ENCODE results near the gene LAMB4.

The LAMB4 gene

GRCh38 chr7:108004220-108005142, 125.7 kb downstream of the LAMB4 start:
- Histone ChIP-seq H2AFZ (ENCODE audit: low read length) (no peak overlapping the region), H3F3A (ENCODE audit: insufficient read depth, low read length) (no peaks in the 10 kb centered on the region), H3K9me3 (replicated peaks; ENCODE audit: insufficient read depth, low read length) (no peaks in the 10 kb centered on the region), H3K27ac (ENCODE audit: low read length) (no peak overlapping the region), H3K36me3 (replicated peaks; ENCODE audit: insufficient read depth, low read length) (no peaks in the 10 kb centered on the region), H4K20me1 (ENCODE audit: insufficient read depth, low read length) (no peaks in the 10 kb centered on the region), H3K4me3 (ENCODE audit: low read length) (no peak overlapping the region), H3K9me2 (replicated peaks; ENCODE audit: insufficient read depth, low read length) (no peaks in the 10 kb centered on the region), H3K4me2 (ENCODE audit: low read depth, low read length) (no peak overlapping the region), H3K4me1 (ENCODE audit: low read length) (no peaks in the 10 kb centered on the region), H3K9ac (ENCODE audit: low read length) (no peak overlapping the region), H3K27me3 (replicated peaks; ENCODE audit: insufficient read depth, low read length) (0 out of 2 replicates have a peak, but pooled peaks cover 3% of the 10 kb centered on the region), H3K79me2 (ENCODE audit: low read length) (no peaks in the 10 kb centered on the region)
- TF ChIP-seq CTCF (IDR thresholded peaks at IDR 0.05; ENCODE audit: low read length) = no peak
- TF ChIP-seq EZH2phosphoT487 (IDR thresholded peaks at IDR 0.05; ENCODE audit: low read length) = no peak
- no peak for TF ChIP-seq EZH2 (optimal IDR thresholded peaks at IDR 0.05; ENCODE audit: low read depth, low read length)
- no peak for DNase-seq

GRCh38 chr7:108003599-108003935, 126.6 kb downstream of the LAMB4 start:
- H3K9ac ChIP-seq (ENCODE audit: low read length) = no peak overlapping the region
- H3K4me1 ChIP-seq (ENCODE audit: low read length) = no peaks in the 10 kb centered on the region
- peak overlapping the region; percentile 56; the same call in 1 of the 2 replicates for H3K4me2 ChIP-seq (ENCODE audit: low read depth, low read length)
- no peaks in the 10 kb centered on the region for H3K36me3 ChIP-seq (replicated peaks; ENCODE audit: insufficient read depth, low read length)
- H3K27me3 ChIP-seq (replicated peaks; ENCODE audit: insufficient read depth, low read length) = 0 out of 2 replicates have a peak, but pooled peaks cover 3% of the 10 kb centered on the region
- H3K9me3 ChIP-seq (replicated peaks; ENCODE audit: insufficient read depth, low read length) = no peaks in the 10 kb centered on the region
- TF ChIP-seq EZH2phosphoT487 (IDR thresholded peaks at IDR 0.05; ENCODE audit: low read length) (no peak), CTCF (IDR thresholded peaks at IDR 0.05; ENCODE audit: low read length) (no peak), EZH2 (optimal IDR thresholded peaks at IDR 0.05; ENCODE audit: low read depth, low read length) (no peak)
- H3F3A ChIP-seq (ENCODE audit: insufficient read depth, low read length) = no peaks in the 10 kb centered on the region
- no peak overlapping the region for H3K27ac ChIP-seq (ENCODE audit: low read length)
- no peak for DNase-seq
- no peaks in the 10 kb centered on the region for H4K20me1 ChIP-seq (ENCODE audit: insufficient read depth, low read length)
- no peak overlapping the region for H3K4me3 ChIP-seq (ENCODE audit: low read length)
- no peaks in the 10 kb centered on the region for H3K9me2 ChIP-seq (replicated peaks; ENCODE audit: insufficient read depth, low read length)
- no peaks in the 10 kb centered on the region for H3K79me2 ChIP-seq (ENCODE audit: low read length)
- H2AFZ ChIP-seq (ENCODE audit: low read length) = no peak overlapping the region

GRCh38 chr7:108002726-108003598, 127.2 kb downstream of the LAMB4 start, which contains the start of gene LAMB1:
Gene LAMB1, minus strand, starts transcription at chr7:108003161. Its CDS starts 276 bp downstream, at chr7:108002885.
- H3K9ac ChIP-seq (ENCODE audit: low read length) = no peak within 1 kb of the TSS
- no peaks in the 10 kb centered on the region for H3K9me3 ChIP-seq (replicated peaks; ENCODE audit: insufficient read depth, low read length)
- H3K79me2 ChIP-seq (ENCODE audit: low read length) = no peaks in the 10 kb centered on the region
- H3K36me3 ChIP-seq (replicated peaks; ENCODE audit: insufficient read depth, low read length) = no peaks in the 10 kb centered on the region
- H3K27me3 ChIP-seq (replicated peaks; ENCODE audit: insufficient read depth, low read length) = 0 out of 2 replicates have a peak, but pooled peaks cover 3% of the 10 kb centered on the region
- H3K4me2 ChIP-seq (ENCODE audit: low read depth, low read length) = peak within 1 kb of the TSS; percentile 56; the same call in 1 of the 2 replicates
- H3F3A ChIP-seq (ENCODE audit: insufficient read depth, low read length) = no peaks in the 10 kb centered on the region
- H3K27ac ChIP-seq (ENCODE audit: low read length) = no peak within 1 kb of the TSS
- peak within 1 kb of the TSS; percentile 51 for H3K4me3 ChIP-seq (ENCODE audit: low read length)
- no peaks in the 10 kb centered on the region for H4K20me1 ChIP-seq (ENCODE audit: insufficient read depth, low read length)
- H3K4me1 ChIP-seq (ENCODE audit: low read length) = no peaks in the 10 kb centered on the region
- DNase-seq = no peak
- no peak for TF ChIP-seq CTCF (IDR thresholded peaks at IDR 0.05; ENCODE audit: low read length)
- TF ChIP-seq EZH2 (optimal IDR thresholded peaks at IDR 0.05; ENCODE audit: low read depth, low read length) = no peak
- no peak for TF ChIP-seq EZH2phosphoT487 (IDR thresholded peaks at IDR 0.05; ENCODE audit: low read length)
- peak within 1 kb of the TSS; percentile 67 for H2AFZ ChIP-seq (ENCODE audit: low read length)
- no peaks in the 10 kb centered on the region for H3K9me2 ChIP-seq (replicated peaks; ENCODE audit: insufficient read depth, low read length)
